Testis (tissue), 3 donors: ENCODE results near the gene EP400. TPM values are rescaled to one million over a fixed set of nuclear protein-coding genes. Genes with fewer than 3 reads are reported as not detected.
A peak's percentile ranks its signal among the peaks of the same experiment; 100 is the strongest.

Experiments
- DNase-seq: peaks from one replicate; pipeline ENCODE4 v3.0.0-alpha.2; 2019
- H3K27ac ChIP-seq, 2 donors: fragments of 200-600 bp; sonication (generic); one replicate each; pipeline ENCODE4 v1.5.1; 2019
- H3K27me3 ChIP-seq: fragments of 200-600 bp; sonication (generic); one replicate; pipeline ENCODE4 v1.5.1; 2019
- H3K36me3 ChIP-seq: fragments of 200-600 bp; sonication (generic); one replicate; pipeline ENCODE4 v1.5.1; 2017; ENCODE audit warnings: low read depth; ENCODE audit errors: missing control alignments
- H3K4me1 ChIP-seq: fragments of 200-600 bp; sonication (generic); one replicate; pipeline ENCODE4 v1.5.1; 2019
- H3K4me3 ChIP-seq, 2 donors: fragments of 200-600 bp; sonication (generic); one replicate each; pipeline ENCODE4 v1.5.1; 2017 to 2019
- H3K9me3 ChIP-seq: fragments of 200-600 bp; sonication (generic); one replicate; pipeline ENCODE4 v1.5.1; 2017
- CTCF ChIP-seq, 3 experiments: fragments of 450-650 bp in 2 of 3; fragments of 200-600 bp in 1 of 3; sonication (generic) in 1 of 3; IDR thresholded peaks; one replicate each; pipeline ENCODE4 v1.5.1; 2016 to 2019; ENCODE audit warnings: antibody characterized with exemption in 3 of 3, mild to moderate bottlenecking in 2 of 3, moderate library complexity in 1 of 3
- POLR2A ChIP-seq: fragments of 450-650 bp; IDR thresholded peaks from one replicate; pipeline ENCODE4 v1.6.1; 2017; ENCODE audit warnings: antibody characterized with exemption, mild to moderate bottlenecking, moderate library complexity
- WGBS, 2 donors: methylation state at CpG; one replicate each; pipeline ENCODE4 v1.1.5; 2018; 5-methylcytosine and 5-hydroxymethylcytosine counted together
- intact Hi-C: fragments of 100-400 bp; cut with DNase I; formaldehyde crosslinking; loops from one replicate; pipeline ENCODE4 v1.15.1; 2023; ENCODE audit warnings: low total_unique reads
- polyA plus RNA-seq: library from polyadenylated mRNA; stranded (reverse); fragments of 350-450 nt; fragmentation: Illumina TruSeq; extraction: RNeasy Lipid Tissue Mini Kit (QIAGEN cat#74804); gene quantifications from one replicate; pipeline ENCODE4 v1.2.3, GENCODE V29; 2014; ENCODE audit warnings: low read depth, low replicate concordance; ENCODE audit not compliant: insufficient read depth
- total RNA-seq, 2 donors: library from RNA; depleted of rRNA; stranded (reverse); fragments of >200 nt; gene quantifications; one replicate each; pipeline ENCODE4 v1.2.3, GENCODE V29; 2016

Gene EP400
- total and polyA plus RNA-seq, 3 donors from 2014 or later: 44.2 to 83.0 (median 69.4) TPM

- no peak for DNase-seq
- TF ChIP-seq POLR2A (no peak), CTCF (IDR thresholded peaks at IDR 0.05) (no peak)
- Histone ChIP-seq H3K4me1 (peaks cover 3% of the 10 kb centered on the region), H3K4me3 (peak overlapping the region; percentile 65 to 81), H3K36me3 (no peaks in the 10 kb centered on the region), H3K27me3 (no peaks in the 10 kb centered on the region), H3K27ac (peak overlapping the region; percentile 41 to 80), H3K9me3 (no peaks in the 10 kb centered on the region)
- intact Hi-C loops: no loop called here
- 28 to 34% methylated on average over 27 to 33 of the region's 33 CpGs for WGBS, 2 donors
Observed at GRCh38 chr12:131928080-131928710, 21.5 kb upstream of the EP400 start.

DNA sequence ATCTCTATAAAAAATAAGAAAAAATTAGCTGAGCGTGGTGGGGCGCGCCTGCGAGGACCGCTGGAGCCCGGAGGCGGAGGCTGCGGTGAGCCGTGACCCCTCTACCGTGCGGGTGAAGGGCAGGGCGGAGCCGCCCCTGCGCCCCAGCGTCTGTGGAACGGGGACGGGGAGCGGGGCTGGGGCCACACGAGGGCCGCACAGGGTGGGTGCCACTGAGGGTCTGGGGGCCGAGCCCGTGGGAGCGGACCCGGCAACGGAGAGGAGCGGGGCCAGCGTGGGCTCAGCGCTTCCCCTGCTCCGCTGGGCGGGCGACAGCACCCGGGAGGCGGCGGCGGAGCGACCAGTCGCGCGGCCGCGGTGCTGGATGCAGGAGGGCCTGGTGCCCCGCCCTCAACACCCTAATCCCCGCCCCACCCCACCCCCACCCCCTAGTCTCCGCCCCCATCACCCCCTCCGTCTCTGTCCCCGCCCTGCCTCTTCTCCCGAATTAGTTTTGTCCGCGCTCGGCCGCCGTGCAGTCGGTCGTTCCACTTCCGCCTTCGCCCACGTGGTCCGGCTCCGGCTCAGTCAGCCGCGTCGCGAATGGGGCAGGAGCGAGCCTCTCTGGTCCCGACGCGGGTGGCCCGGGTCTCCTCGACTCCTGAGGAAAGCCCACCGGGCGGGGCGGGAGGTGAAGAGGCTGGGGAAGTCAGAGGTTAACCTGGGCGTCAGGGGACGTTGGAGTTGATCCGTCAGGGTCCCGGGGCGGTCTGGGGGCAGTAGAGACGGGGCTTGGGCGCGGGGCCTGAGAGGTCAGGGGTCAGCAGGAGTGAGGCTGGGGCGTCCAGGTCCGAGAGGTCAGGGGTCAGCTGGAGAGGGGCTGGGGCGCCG lies 20.8 kb upstream of the EP400 start, which contains the start of gene PUS1:
Gene PUS1, plus strand, starts transcription at position 566 of the 870 bp plus-strand sequence. CDS start 447 bp downstream, outside the sequence.
- Histone ChIP-seq H3K27me3 (no peaks in the 10 kb centered on the region), H3K36me3 (no peaks in the 10 kb centered on the region), H3K4me1 (peaks cover 3% of the 10 kb centered on the region), H3K9me3 (no peaks in the 10 kb centered on the region), H3K4me3 (peak within 1 kb of the TSS; percentile 65 to 81), H3K27ac (peak within 1 kb of the TSS; percentile 41 to 80)
- intact Hi-C loops: no loop called here
- WGBS, 2 donors: 1% methylated on average over 49 to 71 of the region's 84 CpGs
- no peak for TF ChIP-seq CTCF (IDR thresholded peaks at IDR 0.05)
- no peak for TF ChIP-seq POLR2A
- peak; percentile 94 for DNase-seq

GRCh38 chr12:131929581-131930456 lies 19.9 kb upstream of the EP400 start:
- WGBS, 2 donors: 1% methylated on average over 30 to 34 of the region's 87 CpGs
- Histone ChIP-seq H3K27ac (no peak overlapping the region), H3K36me3 (no peaks in the 10 kb centered on the region), H3K4me3 (peak overlapping the region; percentile 65 to 81), H3K9me3 (no peaks in the 10 kb centered on the region), H3K4me1 (peaks cover 3% of the 10 kb centered on the region), H3K27me3 (no peaks in the 10 kb centered on the region)
- DNase-seq: peak; percentile 53
- TF ChIP-seq CTCF (IDR thresholded peaks at IDR 0.05) (no peak), POLR2A (no peak)
- intact Hi-C loops: no loop called here

DNA sequence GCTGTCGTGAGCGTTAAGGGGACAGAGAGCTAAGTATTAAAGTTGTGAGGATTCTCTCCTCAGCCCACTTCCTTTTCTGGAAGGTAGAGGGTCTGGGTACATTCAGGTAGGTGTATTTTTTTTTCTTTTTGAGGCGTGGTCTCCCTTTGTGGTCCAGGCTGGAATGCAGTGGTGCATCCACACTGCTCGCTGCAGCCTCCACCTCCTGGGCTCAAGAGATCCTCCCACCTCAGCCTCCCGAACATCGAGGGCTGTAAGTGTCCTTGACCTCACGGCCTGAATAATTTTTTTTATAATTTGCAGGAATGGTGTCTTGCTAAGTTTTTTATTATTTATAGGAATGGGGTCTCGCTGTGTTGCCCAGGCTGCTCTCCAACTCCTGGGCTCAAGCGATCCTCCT lies 19.2 kb upstream of the EP400 start:
- WGBS, 2 donors: 52 to 58% methylated on average over 9 of the region's 9 CpGs
- no peaks in the 10 kb centered on the region for H3K9me3 ChIP-seq
- TF ChIP-seq POLR2A (no peak), CTCF (IDR thresholded peaks at IDR 0.05) (no peak)
- intact Hi-C loops: no loop called here
- no peak overlapping the region for H3K27ac ChIP-seq
- no peaks in the 10 kb centered on the region for H3K36me3 ChIP-seq
- H3K27me3 ChIP-seq: no peaks in the 10 kb centered on the region
- H3K4me3 ChIP-seq: peak overlapping the region; percentile 65 to 81
- no peak for DNase-seq
- peaks cover 3% of the 10 kb centered on the region for H3K4me1 ChIP-seq
